HG03442 (cell line): ENCODE results near the gene FIZ1.

Experiments
- ATAC-seq: cut with Tn5 transposase; IDR thresholded peaks from one replicate; pipeline ENCODE4 v1.9.1; 2021; ENCODE audit warnings: mild to moderate bottlenecking, moderate library complexity; ENCODE audit not compliant: unreplicated experiment

Gene FIZ1

GRCh38 chr19:55635856-55636440 lies 36.6 kb upstream of the FIZ1 start:
- no peak for ATAC-seq

GRCh38 chr19:55635334-55635717 lies 36.0 kb upstream of the FIZ1 start:
- ATAC-seq = no peak

- no peak for ATAC-seq
Measured at GRCh38 chr19:55633861-55634260, 34.5 kb upstream of the FIZ1 start.

- ATAC-seq = no peak
Measured at GRCh38 chr19:55632463-55632834, 33.1 kb upstream of the FIZ1 start.

GRCh38 chr19:55626350-55626749 lies 27.0 kb upstream of the FIZ1 start:
- ATAC-seq = no peak

- no peak for ATAC-seq
Measured at GRCh38 chr19:55625004-55625326, 25.6 kb upstream of the FIZ1 start.

- peak; percentile 61 for ATAC-seq
Measured at GRCh38 chr19:55624109-55625003, 25.0 kb upstream of the FIZ1 start, which contains the start of gene ZNF784. Gene ZNF784 (minus strand): TSS chr19:55624566. CDS start chr19:55624561, 5 bp downstream.

- no peak for ATAC-seq
Measured at GRCh38 chr19:55623561-55623960, 24.2 kb upstream of the FIZ1 start.

- ATAC-seq = no peak
Measured at GRCh38 chr19:55623130-55623529, 23.8 kb upstream of the FIZ1 start.

- no peak for ATAC-seq
Measured at GRCh38 chr19:55622242-55622969, 23.1 kb upstream of the FIZ1 start.

GRCh38 chr19:55621673-55622231 lies 22.4 kb upstream of the FIZ1 start:
- ATAC-seq = no peak

GRCh38 chr19:55621205-55621672 lies 21.9 kb upstream of the FIZ1 start:
- no peak for ATAC-seq

- no peak for ATAC-seq
Measured at GRCh38 chr19:55620410-55621204, 21.3 kb upstream of the FIZ1 start.

- no peak for ATAC-seq
Measured at GRCh38 chr19:55619286-55619685, 20.0 kb upstream of the FIZ1 start.

GRCh38 chr19:55618426-55618825 lies 19.1 kb upstream of the FIZ1 start:
- ATAC-seq = no peak

- ATAC-seq = no peak
Measured at GRCh38 chr19:55617426-55617825, 18.1 kb upstream of the FIZ1 start.

- no peak for ATAC-seq
Measured at GRCh38 chr19:55616395-55616875, 17.1 kb upstream of the FIZ1 start.

GRCh38 chr19:55615543-55616394 lies 16.5 kb upstream of the FIZ1 start:
- no peak for ATAC-seq

GRCh38 chr19:55614711-55615542 lies 15.6 kb upstream of the FIZ1 start:
- no peak for ATAC-seq
